T-helper 1 cell treated with Interleukin-12 subunit alpha and Interleukin-12 subunit beta and Interleukin-4 antibody, amounts not matched to agents 30 μg/mL and 1 μg/mL, for 36 hours (primary cell): ENCODE results near the gene GNAQ.

ENCODE experiments used
- H3K27ac Mint-ChIP-seq: one replicate; pipeline ENCODE4 v1.8.0; 2021; ENCODE audit warnings: mild to moderate bottlenecking, mixed read lengths
- H3K27me3 Mint-ChIP-seq: one replicate; pipeline ENCODE4 v1.8.0; 2021; ENCODE audit warnings: low read depth, mixed read lengths
- H3K36me3 Mint-ChIP-seq: one replicate; pipeline ENCODE4 v1.8.0; 2021; ENCODE audit warnings: low read depth, mixed read lengths
- H3K4me1 Mint-ChIP-seq: one replicate; pipeline ENCODE4 v1.8.0; 2021; ENCODE audit warnings: low read depth, mixed read lengths
- H3K4me3 Mint-ChIP-seq: one replicate; pipeline ENCODE4 v1.8.0; 2021; ENCODE audit warnings: mild to moderate bottlenecking, moderate library complexity, mixed read lengths
- H3K9me3 Mint-ChIP-seq: one replicate; pipeline ENCODE4 v1.8.0; 2021; ENCODE audit warnings: mixed read lengths

Gene GNAQ

DNA sequence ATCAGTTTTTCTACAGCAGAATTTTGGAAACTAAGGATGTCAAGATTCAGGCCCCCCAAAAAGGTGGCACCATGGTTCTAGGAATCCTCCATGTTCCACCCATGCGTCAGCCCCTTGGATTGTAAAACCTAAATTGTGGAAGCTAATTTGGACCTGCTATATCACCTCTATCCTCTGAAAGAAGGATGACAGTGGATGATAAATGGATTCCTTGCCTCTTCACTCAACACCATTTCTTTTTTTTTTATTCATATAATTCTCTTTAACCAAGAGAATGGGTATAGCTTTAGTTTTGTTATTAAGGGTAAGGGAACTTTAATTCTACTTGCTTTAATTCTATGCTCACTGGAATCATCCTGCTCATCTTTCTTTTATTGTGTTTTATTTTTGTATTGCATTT lies 71.8 kb downstream of the GNAQ start:
- H3K9me3 Mint-ChIP-seq: no peaks in the 10 kb centered on the region
- H3K27ac Mint-ChIP-seq: no peak overlapping the region
- H3K4me3 Mint-ChIP-seq: no peak overlapping the region
- no peaks in the 10 kb centered on the region for H3K27me3 Mint-ChIP-seq
- H3K36me3 Mint-ChIP-seq: peaks cover 6% of the 10 kb centered on the region
- peaks cover 23% of the 10 kb centered on the region for H3K4me1 Mint-ChIP-seq

DNA sequence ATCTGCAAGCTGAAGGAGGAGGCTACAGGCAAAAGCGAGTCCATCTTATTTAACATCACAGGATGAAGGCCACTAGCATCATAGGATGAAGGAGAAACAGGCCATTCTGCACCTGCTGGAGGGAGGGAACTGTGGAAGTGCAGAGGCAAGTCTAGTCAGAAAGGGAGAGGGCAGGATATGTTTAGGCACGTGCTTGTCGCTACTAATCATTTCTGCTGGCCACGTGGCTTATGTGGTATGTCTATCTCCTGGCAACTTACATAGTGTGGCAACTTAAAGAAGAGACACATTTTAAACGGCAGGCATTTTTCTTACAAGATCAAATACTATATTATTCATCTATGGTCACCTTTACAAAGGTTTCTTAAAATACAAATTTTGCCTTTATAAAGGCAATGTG lies 74.0 kb downstream of the GNAQ start:
- Mint-ChIP-seq H3K4me3 (no peak overlapping the region), H3K36me3 (peaks cover 6% of the 10 kb centered on the region), H3K27ac (no peak overlapping the region), H3K4me1 (peaks cover 29% of the 10 kb centered on the region), H3K9me3 (no peaks in the 10 kb centered on the region), H3K27me3 (no peaks in the 10 kb centered on the region)

DNA sequence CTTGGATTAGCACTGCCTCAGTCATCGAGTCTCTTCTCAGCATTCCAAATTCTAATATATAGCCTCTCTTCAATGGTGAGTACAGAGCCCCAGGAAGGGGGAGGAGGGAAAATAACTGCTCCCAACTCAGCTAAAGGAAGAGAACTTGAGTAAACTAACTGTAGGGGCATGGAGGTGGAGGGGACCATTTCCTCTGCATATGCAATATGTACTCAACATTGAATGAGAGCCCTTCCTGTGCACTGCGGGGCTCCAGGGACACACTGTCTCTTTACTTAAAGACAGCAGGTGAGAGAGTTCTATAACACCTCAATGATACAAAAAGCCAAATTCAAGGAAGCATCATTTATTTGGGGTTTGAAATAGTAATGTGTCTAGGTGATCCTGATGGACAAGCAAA lies 75.1 kb downstream of the GNAQ start:
- Mint-ChIP-seq H3K4me3 (no peak overlapping the region), H3K27ac (no peak overlapping the region), H3K4me1 (peaks cover 27% of the 10 kb centered on the region), H3K27me3 (no peaks in the 10 kb centered on the region), H3K9me3 (no peaks in the 10 kb centered on the region), H3K36me3 (peaks cover 5% of the 10 kb centered on the region)

DNA sequence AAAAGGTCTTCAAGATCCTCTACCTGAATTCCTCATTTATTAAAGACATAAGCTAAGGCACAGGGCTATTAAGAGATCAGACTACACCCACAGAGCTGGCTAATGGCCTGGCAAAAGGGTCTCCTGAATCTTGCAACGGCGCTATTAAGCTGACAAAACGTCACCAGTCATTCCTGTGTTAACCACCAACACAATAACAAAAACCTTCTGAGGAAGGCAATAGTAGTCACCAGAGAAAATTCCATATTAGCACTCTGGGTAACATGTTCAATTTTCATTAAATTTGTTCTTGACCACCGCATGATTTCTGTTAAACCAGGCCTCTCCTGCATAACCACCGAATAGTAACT lies 77.0 kb downstream of the GNAQ start:
- H3K9me3 Mint-ChIP-seq: no peaks in the 10 kb centered on the region
- H3K36me3 Mint-ChIP-seq: peaks cover 5% of the 10 kb centered on the region
- no peak overlapping the region for H3K4me3 Mint-ChIP-seq
- no peaks in the 10 kb centered on the region for H3K27me3 Mint-ChIP-seq
- peaks cover 31% of the 10 kb centered on the region for H3K4me1 Mint-ChIP-seq
- H3K27ac Mint-ChIP-seq: no peak overlapping the region

DNA sequence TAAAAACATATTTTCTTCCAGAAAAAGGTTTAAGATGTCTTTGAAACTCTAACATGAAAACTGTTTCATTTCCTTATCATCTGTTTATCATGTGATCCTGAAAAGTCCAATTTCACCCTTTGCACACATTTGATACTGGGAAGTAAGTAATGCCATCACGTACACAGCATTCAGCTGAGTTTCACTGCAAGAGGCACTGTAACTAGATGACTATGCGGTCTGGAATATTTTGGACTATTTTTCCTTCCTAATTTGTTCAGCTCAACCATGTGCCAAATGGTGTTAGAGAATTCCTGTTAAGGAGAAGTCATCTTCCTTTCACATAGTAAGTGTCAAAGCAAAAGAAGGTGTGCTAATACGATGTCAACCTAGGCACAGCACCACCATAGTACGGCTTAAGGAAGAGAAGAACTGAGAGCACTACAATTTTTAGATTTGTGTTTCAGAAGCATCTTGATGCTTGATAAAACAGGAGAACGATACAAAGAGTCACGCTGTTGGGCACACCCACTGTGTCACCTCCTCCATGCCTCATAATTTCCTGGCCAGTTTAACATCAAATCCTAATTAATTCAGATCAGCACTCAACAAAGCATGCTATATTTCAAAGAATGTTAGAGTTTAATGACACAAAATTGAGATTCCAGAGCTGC lies 77.5 kb downstream of the GNAQ start:
- Mint-ChIP-seq H3K27ac (no peak overlapping the region), H3K4me1 (peaks cover 31% of the 10 kb centered on the region), H3K27me3 (no peaks in the 10 kb centered on the region), H3K36me3 (peaks cover 5% of the 10 kb centered on the region), H3K9me3 (no peaks in the 10 kb centered on the region), H3K4me3 (no peak overlapping the region)

DNA sequence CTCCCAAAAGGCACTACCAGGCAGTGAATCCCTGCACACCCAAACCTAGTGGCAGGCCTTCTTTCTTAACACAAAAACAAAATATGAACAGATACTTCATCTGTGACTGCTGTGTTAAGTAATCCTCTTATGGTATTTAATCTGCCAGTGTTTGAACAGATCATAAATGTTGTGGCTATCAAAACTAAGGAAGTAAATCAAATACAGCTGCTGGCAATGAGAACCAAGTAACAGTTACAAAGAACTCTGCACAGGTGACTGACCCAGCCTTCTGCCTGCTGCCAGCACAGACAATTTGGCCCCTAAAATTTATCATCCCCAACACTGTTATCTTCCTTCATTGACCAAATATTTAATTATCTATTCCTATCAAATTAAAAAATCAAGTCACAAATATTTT lies 78.0 kb downstream of the GNAQ start:
- H3K4me3 Mint-ChIP-seq: no peak overlapping the region
- H3K4me1 Mint-ChIP-seq: peaks cover 31% of the 10 kb centered on the region
- peaks cover 5% of the 10 kb centered on the region for H3K36me3 Mint-ChIP-seq
- H3K27me3 Mint-ChIP-seq: no peaks in the 10 kb centered on the region
- no peak overlapping the region for H3K27ac Mint-ChIP-seq
- H3K9me3 Mint-ChIP-seq: no peaks in the 10 kb centered on the region

DNA sequence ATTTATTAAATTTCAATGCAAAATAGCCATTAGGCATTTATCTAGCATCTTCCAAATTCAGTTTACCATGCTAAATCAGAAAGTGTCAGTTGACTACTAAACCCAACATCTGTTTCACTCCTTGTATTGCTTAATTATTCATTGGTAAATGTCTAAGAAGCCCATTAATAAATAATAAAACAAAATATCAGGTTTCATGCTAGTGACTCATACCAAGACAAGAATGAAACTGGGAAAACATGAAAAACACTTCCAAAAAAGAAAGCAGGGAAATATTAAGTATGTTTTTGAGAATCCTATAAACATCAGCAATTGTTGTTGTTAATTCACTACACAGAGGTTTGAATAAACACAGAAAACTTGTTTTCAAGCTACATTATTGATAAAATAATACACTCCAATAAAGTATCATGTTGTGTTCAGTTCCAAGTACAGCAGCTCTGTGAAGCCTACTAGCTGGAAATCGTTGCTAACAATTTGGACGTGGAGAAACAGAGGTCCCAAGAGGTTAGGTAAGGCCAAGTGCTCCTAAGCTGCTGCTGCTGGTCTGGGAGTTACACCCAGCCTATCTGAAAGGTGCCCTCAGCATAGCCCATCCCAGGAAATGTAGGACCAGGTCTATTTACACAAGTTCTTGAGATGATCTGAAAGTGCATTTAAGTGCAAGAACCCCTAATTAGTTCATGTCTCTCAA lies 78.8 kb downstream of the GNAQ start:
- Mint-ChIP-seq H3K27ac (no peak overlapping the region), H3K9me3 (no peaks in the 10 kb centered on the region), H3K36me3 (peaks cover 5% of the 10 kb centered on the region), H3K4me1 (peaks cover 25% of the 10 kb centered on the region), H3K4me3 (no peak overlapping the region), H3K27me3 (no peaks in the 10 kb centered on the region)

DNA sequence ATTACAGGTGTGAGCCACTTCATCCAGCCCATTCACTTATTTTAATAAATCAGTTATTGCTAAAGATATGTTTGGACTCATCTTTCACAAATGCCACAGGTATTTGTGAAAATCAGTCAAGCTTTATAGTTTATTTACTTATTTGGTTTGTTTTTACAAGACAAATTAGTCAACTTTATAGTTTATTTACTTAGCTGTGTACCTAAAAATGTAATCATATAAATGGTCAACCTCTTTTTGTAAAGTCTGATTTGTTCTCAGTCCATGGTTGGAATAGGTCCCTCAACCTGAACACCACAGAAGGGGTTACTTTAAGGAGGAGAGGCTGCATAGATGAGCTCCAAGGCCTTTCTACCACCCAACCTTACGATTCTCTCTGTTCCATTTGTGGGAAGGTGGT lies 80.2 kb downstream of the GNAQ start:
- Mint-ChIP-seq H3K27me3 (no peaks in the 10 kb centered on the region), H3K4me1 (peaks cover 18% of the 10 kb centered on the region), H3K4me3 (no peak overlapping the region), H3K9me3 (no peaks in the 10 kb centered on the region), H3K27ac (no peak overlapping the region), H3K36me3 (peaks cover 2% of the 10 kb centered on the region)

DNA sequence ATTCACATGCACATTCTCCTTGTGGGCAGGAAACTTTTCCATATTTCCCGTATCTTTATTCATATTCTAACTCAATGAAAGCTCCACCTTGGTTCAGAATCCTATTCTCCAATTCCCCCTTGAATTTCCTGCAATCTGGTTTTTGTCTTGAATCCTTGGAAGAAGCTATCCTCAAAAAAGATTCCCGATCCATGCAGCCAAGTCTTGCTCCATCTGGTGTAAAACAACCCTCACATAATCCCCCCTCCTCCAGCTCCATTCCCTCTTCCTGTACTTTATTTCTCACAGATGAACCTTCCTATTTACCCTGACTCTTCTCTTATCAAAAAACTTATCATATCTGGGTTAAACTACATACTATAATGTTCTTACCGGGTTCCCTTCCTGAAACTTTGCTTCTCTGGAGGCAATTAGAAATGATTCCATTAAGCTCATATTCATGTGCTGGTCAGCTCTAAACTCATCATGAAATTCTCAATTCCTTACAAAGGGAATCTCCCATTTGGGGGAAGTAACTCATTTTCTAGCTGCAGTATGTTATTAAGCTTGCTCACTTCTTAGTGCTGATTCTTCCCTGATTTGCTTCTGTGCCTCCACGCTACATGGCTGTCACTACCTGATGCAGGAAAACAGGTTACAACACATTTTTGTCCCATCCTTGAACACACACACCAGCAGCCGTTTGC lies 81.7 kb downstream of the GNAQ start:
- Mint-ChIP-seq H3K27ac (no peak overlapping the region), H3K36me3 (peaks cover 2% of the 10 kb centered on the region), H3K4me1 (peaks cover 31% of the 10 kb centered on the region), H3K9me3 (no peaks in the 10 kb centered on the region), H3K27me3 (no peaks in the 10 kb centered on the region), H3K4me3 (no peak overlapping the region)

DNA sequence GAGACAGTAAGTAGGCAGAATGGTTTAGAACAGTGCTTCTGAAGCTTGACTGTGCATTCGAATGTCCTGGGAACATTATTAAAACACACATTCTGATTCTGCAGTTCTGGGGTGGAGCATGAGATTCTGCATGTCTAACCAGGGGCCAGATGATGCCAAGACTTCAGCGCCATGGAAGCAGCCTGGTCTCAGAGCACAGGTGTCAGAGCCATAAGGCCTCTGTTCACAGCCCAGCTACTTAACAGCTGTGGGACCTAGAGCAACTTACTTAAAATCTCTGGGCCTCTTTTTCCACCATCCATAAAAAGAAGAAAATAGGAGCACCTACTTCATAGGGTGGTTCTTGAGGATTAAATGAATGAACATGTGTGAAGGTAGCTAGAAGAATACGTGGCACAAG lies 84.0 kb downstream of the GNAQ start:
- Mint-ChIP-seq H3K27me3 (no peaks in the 10 kb centered on the region), H3K36me3 (peaks cover 7% of the 10 kb centered on the region), H3K27ac (no peak overlapping the region), H3K4me3 (no peak overlapping the region), H3K4me1 (peaks cover 33% of the 10 kb centered on the region), H3K9me3 (no peaks in the 10 kb centered on the region)

DNA sequence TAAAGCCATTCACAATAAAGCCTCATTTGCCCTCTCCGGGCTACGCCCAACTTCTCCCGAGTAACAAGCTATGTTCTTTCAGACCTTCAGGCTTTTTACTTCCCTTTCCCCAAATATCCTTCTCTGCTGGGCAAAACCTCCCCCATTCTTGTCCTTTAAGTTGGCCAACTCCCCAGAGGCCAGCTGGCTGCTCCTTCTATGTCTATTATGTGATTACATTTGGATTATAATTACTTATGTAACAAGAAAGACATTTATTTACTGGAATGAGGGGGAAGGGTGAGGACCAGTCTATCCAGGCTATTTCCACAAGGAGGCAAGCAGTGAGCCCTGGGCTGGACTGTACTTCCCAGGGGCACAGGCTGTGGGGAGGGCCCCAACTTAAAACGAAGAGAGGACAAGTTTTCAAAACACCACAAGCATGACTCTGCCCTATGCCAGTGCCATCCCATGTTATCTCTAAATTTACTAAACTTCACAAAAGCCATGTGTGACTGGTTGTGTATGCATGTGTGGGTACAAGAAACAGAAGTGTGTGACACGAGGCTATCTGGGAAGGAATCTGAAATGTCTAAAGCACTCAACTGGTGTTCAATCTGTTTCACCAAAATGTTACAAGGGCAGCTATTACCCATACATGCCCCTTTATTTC lies 84.5 kb downstream of the GNAQ start:
- H3K4me3 Mint-ChIP-seq: no peak overlapping the region

DNA sequence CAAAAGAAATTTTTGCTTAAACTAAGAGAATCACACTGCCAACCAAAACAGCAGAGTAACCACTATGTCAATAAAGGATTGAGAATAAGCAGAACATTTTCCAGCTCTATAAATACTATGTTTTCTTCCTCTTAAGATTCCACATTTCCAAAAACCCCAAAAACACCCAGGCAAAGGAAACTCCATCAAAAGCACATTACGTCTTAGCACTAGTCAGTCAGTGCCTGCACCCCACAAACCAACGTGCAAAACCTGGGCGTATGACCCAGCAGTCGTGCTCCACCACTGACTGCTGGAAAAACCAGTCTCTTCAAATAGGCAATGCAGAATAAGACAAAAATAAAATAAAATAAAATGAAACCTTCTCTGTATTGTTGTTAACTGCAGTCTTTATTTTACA lies 85.3 kb downstream of the GNAQ start:
- Mint-ChIP-seq H3K36me3 (peaks cover 7% of the 10 kb centered on the region), H3K27ac (peak overlapping the region; percentile 1), H3K9me3 (no peaks in the 10 kb centered on the region), H3K4me1 (peaks cover 39% of the 10 kb centered on the region), H3K4me3 (no peak overlapping the region), H3K27me3 (no peaks in the 10 kb centered on the region)

More for the DNA sequence above, 84.5 kb downstream of the GNAQ start:
- Mint-ChIP-seq H3K27me3 (no peaks in the 10 kb centered on the region), H3K9me3 (no peaks in the 10 kb centered on the region), H3K36me3 (peaks cover 7% of the 10 kb centered on the region), H3K4me1 (peaks cover 36% of the 10 kb centered on the region), H3K27ac (peak overlapping the region; percentile 4)

DNA sequence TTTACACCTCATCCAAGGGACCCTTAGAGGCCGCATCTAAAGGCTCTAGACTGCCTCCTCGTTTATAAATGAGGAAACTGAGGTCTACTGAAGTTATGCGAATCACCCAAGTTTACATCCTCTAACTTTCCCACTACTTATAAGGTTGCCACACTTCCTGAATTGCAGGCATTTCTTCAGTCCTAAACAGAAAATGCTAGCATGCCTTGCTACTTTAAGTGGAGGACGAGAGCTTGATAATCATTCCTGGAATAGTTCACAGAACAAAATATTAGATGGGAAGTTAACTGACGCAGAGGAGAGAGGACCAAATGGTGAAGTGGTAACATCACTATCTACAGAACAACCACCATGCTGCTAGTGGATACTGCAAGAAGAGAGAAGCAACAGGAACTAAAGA lies 85.8 kb downstream of the GNAQ start:
- Mint-ChIP-seq H3K27ac (no peak overlapping the region), H3K9me3 (no peaks in the 10 kb centered on the region), H3K27me3 (no peaks in the 10 kb centered on the region), H3K36me3 (peaks cover 7% of the 10 kb centered on the region), H3K4me3 (no peak overlapping the region), H3K4me1 (peaks cover 39% of the 10 kb centered on the region)

DNA sequence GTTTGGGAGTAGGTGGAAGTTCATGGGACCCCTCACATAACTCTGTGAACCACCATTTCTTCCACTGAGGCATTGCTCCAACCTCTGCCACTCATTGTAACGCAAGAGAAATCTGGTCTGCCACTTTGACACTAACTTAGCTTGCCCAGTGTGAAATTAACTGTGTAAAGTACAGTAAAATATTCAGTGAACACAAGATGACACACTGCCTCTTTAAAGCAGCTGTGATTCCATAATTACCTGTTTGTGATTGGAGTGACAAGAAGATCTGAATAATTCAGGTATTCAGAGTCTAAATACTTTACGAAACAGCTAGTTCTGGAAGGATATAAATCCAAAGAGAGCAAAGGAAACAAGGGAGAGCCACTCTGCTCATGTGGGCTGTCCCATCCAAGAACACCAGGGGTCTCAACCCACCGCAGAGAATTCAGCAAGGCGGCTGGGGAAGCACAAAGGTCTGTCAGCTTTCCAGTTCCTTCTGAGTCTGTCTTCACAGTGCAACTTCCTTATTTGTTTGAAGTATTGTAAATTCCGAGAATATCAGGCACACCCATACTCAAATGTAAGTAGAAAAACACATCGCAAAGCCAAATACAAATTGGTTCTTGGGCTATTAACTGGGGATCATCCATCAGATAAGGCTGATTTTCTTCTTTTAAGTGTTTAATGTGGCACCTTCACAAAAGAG lies 86.9 kb downstream of the GNAQ start:
- peaks cover 7% of the 10 kb centered on the region for H3K36me3 Mint-ChIP-seq
- peak overlapping the region; percentile 70 for H3K27ac Mint-ChIP-seq
- peaks cover 34% of the 10 kb centered on the region for H3K4me1 Mint-ChIP-seq
- peak overlapping the region; percentile 56 for H3K4me3 Mint-ChIP-seq
- no peaks in the 10 kb centered on the region for H3K27me3 Mint-ChIP-seq
- H3K9me3 Mint-ChIP-seq: no peaks in the 10 kb centered on the region
